ENCODE measurements around the gene SMARCC1. TPM values are rescaled to one million over a fixed set of nuclear protein-coding genes. Genes with fewer than 3 reads are reported as not detected.

Gene SMARCC1
- total and polyA plus RNA-seq, 4 donors = 12.5 to 66.8 (median 40.8) TPM

DNA sequence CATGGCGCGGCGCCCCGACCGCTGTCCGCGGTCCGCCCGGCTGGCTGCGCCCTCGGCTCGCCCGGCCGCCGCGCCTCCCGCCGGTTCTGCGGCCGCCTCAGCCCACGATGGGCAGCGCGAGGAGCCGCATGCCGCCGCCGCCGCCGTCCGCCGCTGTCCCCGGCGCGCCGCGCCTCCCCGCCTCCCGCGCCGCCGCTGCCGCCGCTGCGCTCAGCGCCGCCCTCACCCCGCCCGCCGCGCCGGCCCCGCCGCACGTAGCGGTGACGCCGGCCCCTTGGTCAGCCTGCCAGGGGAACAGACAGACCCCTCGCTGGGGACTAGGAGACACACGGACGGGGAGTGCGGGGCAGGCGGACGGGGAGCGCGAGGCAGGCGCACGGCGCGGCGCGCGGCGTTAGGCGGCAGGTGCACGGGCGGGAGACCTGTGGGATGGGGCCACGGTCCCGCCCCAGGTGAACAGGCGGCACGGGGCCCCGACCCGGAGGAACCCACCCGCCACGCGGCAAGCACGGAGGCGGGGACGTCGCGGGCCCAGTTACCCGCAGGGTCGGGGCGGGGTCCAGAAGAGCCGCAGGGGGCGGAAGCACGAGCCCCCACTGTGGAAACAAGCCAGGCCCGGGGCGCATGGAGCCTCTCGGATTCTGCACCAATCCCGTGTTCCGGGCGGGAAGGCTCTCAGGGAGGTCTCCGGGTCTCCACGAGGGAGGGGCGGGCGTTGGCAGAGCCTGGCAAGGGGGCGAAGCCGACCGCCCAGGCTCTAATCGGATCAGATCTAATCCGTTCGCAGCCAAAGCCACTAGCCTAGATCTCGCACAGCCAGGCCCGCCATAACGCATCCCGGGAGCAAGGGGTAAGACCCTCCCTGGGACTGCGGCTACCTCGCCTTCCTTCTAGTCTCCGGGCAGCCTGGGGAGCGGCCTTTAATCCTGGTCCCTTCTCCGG, 202.7 kb downstream of the SMARCC1 start, which contains the start of gene CSPG5:
TSS of gene CSPG5 (minus strand) at position 175 of the 942 bp plus-strand sequence. CDS start at position 3, 172 bp downstream.
- Histone ChIP-seq H3K27me3 (ENCODE audit: control insufficient read depth in 1 of 2, insufficient read depth in 2 of 2, low read length in 1 of 2) (no peaks in the 10 kb centered on the region), H3K27ac (ENCODE audit: low read depth in 1 of 2, low read length in 2 of 2) (no peak within 1 kb of the TSS), H3K4me3 (ENCODE audit: low read length in 2 of 2) (peak within 1 kb of the TSS; percentile 67 to 75), H3K4me1 (ENCODE audit: control insufficient read depth in 1 of 2, insufficient read depth in 2 of 2, low read length in 2 of 2) (no peaks in the 10 kb centered on the region), H3K36me3 (ENCODE audit: control insufficient read depth in 1 of 2, insufficient read depth in 2 of 2, low read length in 1 of 2) (no peaks in the 10 kb centered on the region), H3K9me3 (ENCODE audit: control insufficient read depth, low read length) (no peaks in the 10 kb centered on the region)
- intact Hi-C loops (cut with DNase I) = loop anchor here in 1 of 2 donors (5.0 kb wide), 1 partner anchor 93 kb away; no protein-coding TSS in a partner anchor
- WGBS, 2 donors = 4 to 6% methylated on average over 71 to 121 of the region's 121 CpGs
- peak in 1 of 2 donors; percentile 81 for DNase-seq
- no peak for ATAC-seq (ENCODE audit: low FRiP score)

DNA sequence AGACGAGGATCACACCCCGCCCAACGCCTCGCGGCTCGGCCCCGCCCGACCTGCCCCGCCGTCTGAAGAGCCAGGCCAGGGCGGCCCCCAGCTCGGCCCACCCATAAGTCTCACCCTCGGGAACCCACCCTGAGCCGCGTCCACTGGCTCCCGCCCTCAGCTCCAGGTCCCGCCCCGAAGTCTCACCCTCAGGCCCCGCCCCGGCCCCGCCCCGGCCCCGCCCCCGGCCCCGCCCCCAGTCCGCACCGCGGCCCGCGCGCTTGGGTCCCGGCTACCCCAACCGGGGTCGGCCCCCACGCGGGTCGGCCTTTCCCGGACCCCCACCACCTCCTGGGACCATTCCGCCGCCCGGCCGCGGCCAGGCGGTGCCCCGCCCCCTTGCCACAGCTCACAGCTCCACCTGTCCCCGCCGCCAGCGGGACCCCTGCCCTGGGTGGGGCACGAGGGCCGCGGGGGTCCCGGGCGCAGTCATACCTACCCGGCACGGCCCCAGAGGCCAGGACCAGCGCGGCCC, 203.5 kb downstream of the SMARCC1 start:
- WGBS, 2 donors = 1 to 4% methylated on average over 48 to 57 of the region's 57 CpGs
- H3K4me3 ChIP-seq (ENCODE audit: low read length in 2 of 2) = peak overlapping the region; percentile 67 to 75
- H3K9me3 ChIP-seq (ENCODE audit: control insufficient read depth, low read length) = no peaks in the 10 kb centered on the region
- DNase-seq = peak in 1 of 2 donors; percentile 83
- peak; percentile 45 for ATAC-seq (ENCODE audit: low FRiP score)
- no peaks in the 10 kb centered on the region for H3K27me3 ChIP-seq (ENCODE audit: control insufficient read depth in 1 of 2, insufficient read depth in 2 of 2, low read length in 1 of 2)
- intact Hi-C loops (cut with DNase I) = loop anchor here in 1 of 2 donors (5.0 kb wide), 1 partner anchor 94 kb away; no protein-coding TSS in a partner anchor
- no peak overlapping the region for H3K27ac ChIP-seq (ENCODE audit: low read depth in 1 of 2, low read length in 2 of 2)
- H3K4me1 ChIP-seq (ENCODE audit: control insufficient read depth in 1 of 2, insufficient read depth in 2 of 2, low read length in 2 of 2) = no peaks in the 10 kb centered on the region
- H3K36me3 ChIP-seq (ENCODE audit: control insufficient read depth in 1 of 2, insufficient read depth in 2 of 2, low read length in 1 of 2) = no peaks in the 10 kb centered on the region

DNA sequence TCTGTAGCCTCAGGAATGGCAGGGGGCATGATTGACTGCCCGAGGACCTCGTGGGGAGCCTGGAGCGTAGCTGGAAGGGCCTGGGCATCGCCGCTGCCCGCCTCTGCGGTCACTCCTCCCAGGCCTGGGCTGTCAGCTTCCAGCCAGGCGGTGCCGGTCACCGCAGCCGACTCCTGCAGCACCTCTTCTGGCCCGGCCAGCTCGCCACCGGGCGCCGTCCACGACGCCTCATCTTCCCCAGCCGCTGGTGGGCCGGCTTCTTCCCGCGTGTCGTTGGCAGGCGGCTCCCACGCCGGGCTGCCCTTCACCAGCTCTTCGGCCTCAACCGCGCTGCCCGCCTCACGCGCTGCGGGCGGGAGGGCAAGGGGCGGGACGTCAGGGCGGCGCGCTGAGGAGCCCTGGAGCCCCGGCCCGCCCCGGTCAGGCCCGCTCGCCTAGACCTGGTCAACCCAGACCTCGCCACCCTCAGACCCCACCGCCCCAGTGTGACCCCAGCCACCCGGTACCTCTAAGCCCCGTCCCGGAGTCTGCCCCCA, 204.0 kb downstream of the SMARCC1 start:
- peak in 1 of 2 donors; percentile 53 for DNase-seq
- Histone ChIP-seq H3K27me3 (ENCODE audit: control insufficient read depth in 1 of 2, insufficient read depth in 2 of 2, low read length in 1 of 2) (no peaks in the 10 kb centered on the region), H3K9me3 (ENCODE audit: control insufficient read depth, low read length) (no peaks in the 10 kb centered on the region), H3K4me1 (ENCODE audit: control insufficient read depth in 1 of 2, insufficient read depth in 2 of 2, low read length in 2 of 2) (no peaks in the 10 kb centered on the region), H3K27ac (ENCODE audit: low read depth in 1 of 2, low read length in 2 of 2) (no peak overlapping the region), H3K36me3 (ENCODE audit: control insufficient read depth in 1 of 2, insufficient read depth in 2 of 2, low read length in 1 of 2) (no peaks in the 10 kb centered on the region), H3K4me3 (ENCODE audit: low read length in 2 of 2) (peak overlapping the region; percentile 67 to 75)
- intact Hi-C loops (cut with DNase I) = loop anchor here in 1 of 2 donors (5.0 kb wide), 1 partner anchor 95 kb away; no protein-coding TSS in a partner anchor
- peak; percentile 50 for ATAC-seq (ENCODE audit: low FRiP score)
- WGBS, 2 donors = 5 to 7% methylated on average over 40 to 49 of the region's 49 CpGs

DNA sequence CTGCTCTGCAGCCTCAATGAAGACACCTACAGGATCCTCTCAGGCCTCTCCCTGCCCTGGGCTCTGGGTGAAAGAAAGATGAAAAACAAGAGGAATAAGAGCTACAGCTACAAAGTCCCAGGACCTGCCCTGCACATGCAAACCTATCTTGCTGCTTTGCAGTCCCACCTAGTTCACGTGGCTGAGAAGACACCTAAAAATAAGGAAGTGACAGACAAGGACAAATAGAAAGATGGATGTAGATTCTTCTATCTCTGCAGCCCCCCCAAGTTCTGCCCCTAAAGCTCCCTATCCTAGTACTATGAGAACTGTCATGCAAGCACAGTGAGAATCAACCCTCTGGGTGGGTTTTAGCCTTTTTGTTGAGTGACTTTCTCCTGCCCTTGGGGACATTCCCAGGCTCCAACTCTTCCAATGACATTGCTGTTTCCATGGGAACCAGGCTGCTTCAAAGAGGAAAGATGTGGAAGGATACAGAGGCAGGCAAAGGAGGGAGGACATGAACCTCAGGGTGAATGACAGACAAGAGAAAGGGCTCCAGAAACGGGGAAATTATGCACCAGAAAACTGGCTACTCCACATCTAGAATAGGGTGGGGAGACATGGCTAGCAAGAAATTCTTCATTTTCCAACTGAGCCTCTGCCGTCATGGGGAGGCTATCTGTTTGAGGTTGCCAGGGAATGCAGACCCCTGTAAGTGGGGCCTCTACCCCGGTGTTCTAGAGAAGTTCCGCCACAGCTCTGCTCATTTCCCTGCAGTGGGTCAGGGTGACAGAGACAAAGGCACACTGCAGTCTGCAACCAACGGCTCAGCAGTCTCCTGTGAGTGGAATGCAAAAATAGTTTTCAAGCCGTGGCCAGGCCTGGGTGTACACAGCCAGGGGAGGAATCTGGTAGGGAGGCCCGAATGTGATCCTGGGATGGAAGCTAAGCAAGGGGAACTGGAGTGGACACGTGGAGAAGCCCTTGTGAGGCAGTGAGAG, 208.2 kb downstream of the SMARCC1 start:
- intact Hi-C loops (cut with DNase I) = no loop called here
- DNase-seq (no peak), ATAC-seq (ENCODE audit: low FRiP score) (no peak)
- WGBS, 2 donors = 38 to 44% methylated on average over 9 of the region's 9 CpGs
- no peaks in the 10 kb centered on the region for H3K9me3 ChIP-seq (ENCODE audit: control insufficient read depth, low read length)
- no peak overlapping the region for H3K27ac ChIP-seq (ENCODE audit: low read depth in 1 of 2, low read length in 2 of 2)
- H3K36me3 ChIP-seq (ENCODE audit: control insufficient read depth in 1 of 2, insufficient read depth in 2 of 2, low read length in 1 of 2) = no peaks in the 10 kb centered on the region
- no peak overlapping the region for H3K4me3 ChIP-seq (ENCODE audit: low read length in 2 of 2)
- H3K27me3 ChIP-seq (ENCODE audit: control insufficient read depth in 1 of 2, insufficient read depth in 2 of 2, low read length in 1 of 2) = no peaks in the 10 kb centered on the region
- no peaks in the 10 kb centered on the region for H3K4me1 ChIP-seq (ENCODE audit: control insufficient read depth in 1 of 2, insufficient read depth in 2 of 2, low read length in 2 of 2)

DNA sequence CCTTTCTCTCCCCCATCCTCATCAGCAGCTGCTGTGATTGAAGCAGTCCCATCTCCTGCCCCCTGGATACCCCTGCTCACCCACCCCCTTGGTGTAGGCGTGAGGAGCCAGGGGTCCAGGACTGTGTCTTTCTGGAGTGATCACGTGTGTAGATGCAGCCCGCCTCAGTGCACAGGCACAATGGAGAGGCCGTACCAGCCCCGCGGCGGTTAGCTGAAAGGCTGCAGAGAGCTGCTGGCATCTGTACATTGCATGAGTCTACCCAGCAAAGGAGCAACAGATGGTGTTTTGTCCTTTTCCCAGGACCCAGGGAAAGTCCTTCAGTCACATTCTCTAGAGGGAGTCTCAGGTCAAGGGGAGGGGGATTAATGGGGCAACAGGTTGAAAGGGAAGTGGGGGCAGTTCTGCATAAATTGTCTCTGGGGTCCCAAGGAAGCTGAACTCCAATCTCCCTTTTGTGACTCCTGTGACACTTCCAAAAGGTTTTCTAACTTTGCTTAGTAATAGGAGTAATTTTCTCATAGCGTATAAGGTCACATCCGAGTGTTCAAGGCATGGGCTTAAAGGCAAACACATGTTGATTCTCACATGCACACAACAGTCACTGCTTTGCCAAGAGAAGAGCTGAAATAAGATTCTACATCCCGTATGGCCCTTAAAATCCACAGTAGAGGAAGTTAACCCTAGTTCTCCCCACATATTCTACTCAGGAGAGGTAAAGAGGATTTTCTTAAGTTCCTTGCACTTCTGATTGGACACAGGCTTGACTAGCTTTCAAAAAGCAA, 210.1 kb downstream of the SMARCC1 start:
- ATAC-seq (ENCODE audit: low FRiP score) (no peak), DNase-seq (no peak)
- Histone ChIP-seq H3K4me3 (ENCODE audit: low read length in 2 of 2) (no peak overlapping the region), H3K4me1 (ENCODE audit: control insufficient read depth in 1 of 2, insufficient read depth in 2 of 2, low read length in 2 of 2) (no peaks in the 10 kb centered on the region), H3K36me3 (ENCODE audit: control insufficient read depth in 1 of 2, insufficient read depth in 2 of 2, low read length in 1 of 2) (no peaks in the 10 kb centered on the region), H3K27ac (ENCODE audit: low read depth in 1 of 2, low read length in 2 of 2) (no peak overlapping the region), H3K9me3 (ENCODE audit: control insufficient read depth, low read length) (no peaks in the 10 kb centered on the region), H3K27me3 (ENCODE audit: control insufficient read depth in 1 of 2, insufficient read depth in 2 of 2, low read length in 1 of 2) (no peaks in the 10 kb centered on the region)
- intact Hi-C loops (cut with DNase I) = no loop called here
- WGBS, 2 donors = 89 to 91% methylated on average over 10 of the region's 10 CpGs

DNA sequence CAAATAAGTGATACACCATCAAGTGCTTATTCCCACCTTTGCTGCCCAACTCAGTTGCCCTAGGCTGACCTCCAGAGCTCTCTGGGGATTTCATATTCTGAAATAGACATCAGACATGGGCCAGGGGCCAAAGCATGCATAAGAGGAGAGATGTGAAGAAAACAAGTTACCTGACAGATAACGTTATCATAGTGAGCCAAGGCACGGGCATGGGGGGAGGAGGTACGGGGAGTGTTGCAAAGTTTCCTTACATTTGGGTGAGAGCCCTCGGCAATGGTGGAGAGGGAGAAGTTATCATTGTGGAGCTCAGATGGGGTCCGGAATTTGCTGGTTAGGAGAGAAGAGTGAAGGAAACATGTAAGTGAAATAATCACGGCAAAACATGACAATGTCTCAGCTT, 212.8 kb downstream of the SMARCC1 start:
- intact Hi-C loops (cut with DNase I) = no loop called here
- 91 to 93% methylated on average over 6 of the region's 6 CpGs for WGBS, 2 donors
- Histone ChIP-seq H3K36me3 (ENCODE audit: control insufficient read depth in 1 of 2, insufficient read depth in 2 of 2, low read length in 1 of 2) (no peaks in the 10 kb centered on the region), H3K4me1 (ENCODE audit: control insufficient read depth in 1 of 2, insufficient read depth in 2 of 2, low read length in 2 of 2) (no peaks in the 10 kb centered on the region), H3K27ac (ENCODE audit: low read depth in 1 of 2, low read length in 2 of 2) (no peak overlapping the region), H3K9me3 (ENCODE audit: control insufficient read depth, low read length) (no peaks in the 10 kb centered on the region), H3K4me3 (ENCODE audit: low read length in 2 of 2) (no peak overlapping the region), H3K27me3 (ENCODE audit: control insufficient read depth in 1 of 2, insufficient read depth in 2 of 2, low read length in 1 of 2) (no peaks in the 10 kb centered on the region)
- DNase-seq (no peak), ATAC-seq (ENCODE audit: low FRiP score) (no peak)

DNA sequence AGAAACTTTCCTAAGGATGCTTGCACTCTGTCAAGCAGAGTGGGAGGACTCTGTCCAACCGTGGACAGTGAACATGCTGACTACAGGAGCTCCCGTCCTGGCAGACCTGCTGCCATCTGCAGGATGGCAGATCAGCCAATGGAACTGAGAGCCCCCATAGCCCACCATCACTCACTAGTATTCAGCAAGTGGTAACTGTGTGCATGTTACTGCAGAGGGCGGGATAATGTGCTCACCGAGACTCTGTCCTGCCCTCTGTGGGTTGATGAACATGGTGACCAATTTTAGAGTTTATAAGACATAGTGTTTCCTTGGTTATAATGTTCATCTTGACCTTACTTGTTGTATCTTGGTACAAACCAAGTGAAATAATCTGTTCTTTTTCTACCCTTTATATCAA, 214.5 kb downstream of the SMARCC1 start:
- Histone ChIP-seq H3K4me1 (ENCODE audit: control insufficient read depth in 1 of 2, insufficient read depth in 2 of 2, low read length in 2 of 2) (no peaks in the 10 kb centered on the region), H3K9me3 (ENCODE audit: control insufficient read depth, low read length) (no peaks in the 10 kb centered on the region), H3K27ac (ENCODE audit: low read depth in 1 of 2, low read length in 2 of 2) (no peak overlapping the region), H3K27me3 (ENCODE audit: control insufficient read depth in 1 of 2, insufficient read depth in 2 of 2, low read length in 1 of 2) (no peaks in the 10 kb centered on the region), H3K36me3 (ENCODE audit: control insufficient read depth in 1 of 2, insufficient read depth in 2 of 2, low read length in 1 of 2) (no peaks in the 10 kb centered on the region), H3K4me3 (ENCODE audit: low read length in 2 of 2) (no peak overlapping the region)
- ATAC-seq (ENCODE audit: low FRiP score) = no peak
- intact Hi-C loops (cut with DNase I) = no loop called here
- DNase-seq = no peak
- WGBS, 2 donors = 77 to 85% methylated on average over 4 of the region's 4 CpGs

Measured in aorta (tissue), 5 donors.